GM19351 (cell line): Measurements from ENCODE around the gene GNRH2.
"Not testable (repeated sequence)": the region's sequence is repeated elsewhere in the genome, so short reads cannot be mapped to it uniquely, and the experiment has no call there.

Experiments used
- ATAC-seq: cut with Tn5 transposase; IDR thresholded peaks from one replicate; pipeline ENCODE4 v1.9.1; 2021; ENCODE audit warnings: mild to moderate bottlenecking, moderate library complexity; ENCODE audit not compliant: unreplicated experiment

Gene GNRH2

DNA sequence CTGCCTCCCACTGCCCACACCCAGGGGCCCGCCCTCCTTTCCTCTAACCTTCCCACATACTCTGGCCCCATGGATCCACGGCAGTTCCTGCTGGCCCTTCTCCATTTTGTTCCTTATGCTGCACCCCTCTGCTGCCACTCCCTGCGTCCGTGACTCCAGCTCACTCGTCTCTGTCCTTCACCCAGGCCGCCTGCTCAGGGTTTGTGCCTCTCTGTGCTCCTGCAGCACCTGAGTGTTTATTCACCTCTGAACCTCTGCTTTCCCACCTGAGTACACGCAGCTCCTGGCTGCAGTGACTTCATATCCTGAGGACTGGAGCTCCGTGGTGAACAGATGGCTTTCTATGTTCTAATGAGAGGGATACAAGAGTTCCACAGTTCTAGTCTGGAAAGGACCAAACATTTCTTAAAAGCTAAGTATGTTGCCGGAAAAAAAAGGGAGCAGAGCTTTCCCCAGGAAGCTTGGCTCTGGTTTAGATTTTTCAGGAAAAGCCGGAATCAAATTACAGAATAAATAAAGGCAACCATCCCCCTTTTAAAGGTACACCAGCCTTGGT lies 1.5 kb upstream of the GNRH2 start:
- no peak for ATAC-seq

DNA sequence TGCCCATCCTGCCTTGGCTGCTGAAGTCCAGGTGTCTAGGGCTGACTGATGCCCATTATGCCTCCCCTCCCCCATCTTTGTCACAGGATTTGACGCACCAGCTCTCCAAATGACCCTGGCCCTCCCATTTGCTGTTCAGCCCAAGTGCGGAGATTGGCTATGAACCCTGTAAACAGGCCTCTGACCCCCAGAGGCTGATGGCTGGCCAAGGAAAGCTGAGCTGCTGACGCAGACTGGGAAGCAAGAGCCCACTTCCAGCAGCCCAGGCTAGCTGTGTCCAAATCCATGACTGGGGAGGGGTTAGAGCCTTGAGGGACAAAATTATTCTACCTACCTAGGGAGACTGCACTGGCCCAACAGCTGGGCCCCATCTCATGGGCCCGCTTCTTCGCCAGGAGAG lies 797 bp upstream of the GNRH2 start:
- no peak for ATAC-seq

DNA sequence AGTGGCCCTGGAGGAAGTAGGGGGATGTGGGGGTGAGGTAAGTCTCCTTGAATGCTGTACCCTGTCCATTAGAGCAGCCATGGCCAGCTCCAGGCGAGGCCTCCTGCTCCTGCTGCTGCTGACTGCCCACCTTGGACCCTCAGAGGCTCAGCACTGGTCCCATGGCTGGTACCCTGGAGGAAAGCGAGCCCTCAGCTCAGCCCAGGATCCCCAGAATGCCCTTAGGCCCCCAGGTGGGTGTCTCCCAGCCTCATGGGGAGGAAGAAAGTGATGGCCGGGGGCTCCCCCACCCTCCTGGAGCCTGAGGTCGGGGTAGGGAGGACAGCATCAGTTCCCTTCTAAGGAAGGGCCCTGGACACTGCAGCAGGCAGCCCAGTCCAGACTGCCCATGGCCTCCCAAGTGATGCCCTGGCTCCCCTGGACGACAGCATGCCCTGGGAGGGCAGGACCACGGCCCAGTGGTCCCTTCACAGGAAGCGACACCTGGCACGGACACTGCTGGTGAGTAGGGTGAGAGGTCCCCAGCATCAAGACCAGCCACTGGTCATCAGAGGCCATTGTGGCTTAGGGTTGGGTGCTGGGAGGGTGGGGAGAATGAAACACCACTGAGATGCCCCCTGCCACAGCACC lies 1.0 kb downstream of the GNRH2 start:
- no peak for ATAC-seq

DNA sequence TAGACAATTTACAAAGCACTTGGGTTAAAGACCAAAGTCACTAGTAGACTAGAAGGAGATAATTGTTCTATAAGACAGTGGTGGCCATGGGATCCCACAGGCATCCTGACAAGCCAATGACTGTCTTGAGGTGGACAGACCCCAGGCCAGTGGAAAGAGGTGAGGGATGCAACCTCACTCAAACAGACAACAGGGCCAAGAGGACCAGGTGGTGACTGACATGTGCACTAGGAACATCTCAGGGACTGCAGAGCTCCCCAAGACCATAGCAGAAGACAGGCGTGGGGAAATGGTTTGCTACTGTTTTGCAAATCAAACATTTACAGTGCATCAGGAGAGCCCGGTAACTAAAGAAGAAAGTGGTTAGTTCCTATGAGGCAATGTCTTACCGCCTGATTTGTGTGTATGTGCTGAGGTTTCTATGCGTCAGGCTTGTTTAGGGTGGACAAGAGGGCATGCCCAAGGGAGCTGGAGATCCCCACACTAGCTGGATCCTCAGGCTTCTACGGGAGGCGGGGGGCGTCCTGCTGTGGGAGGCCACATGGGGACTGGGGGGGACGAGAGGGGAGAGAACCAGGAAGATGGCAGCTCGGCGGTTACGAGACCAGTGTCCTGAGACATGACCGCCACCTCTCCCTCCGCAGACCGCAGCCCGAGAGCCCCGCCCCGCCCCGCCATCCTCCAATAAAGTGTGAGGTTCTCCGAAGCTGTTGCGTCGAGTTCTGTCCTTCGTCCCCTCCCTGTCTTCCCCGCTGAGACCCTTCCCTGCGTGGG lies 1.8 kb downstream of the GNRH2 start:
- peak; percentile 53 for ATAC-seq

DNA sequence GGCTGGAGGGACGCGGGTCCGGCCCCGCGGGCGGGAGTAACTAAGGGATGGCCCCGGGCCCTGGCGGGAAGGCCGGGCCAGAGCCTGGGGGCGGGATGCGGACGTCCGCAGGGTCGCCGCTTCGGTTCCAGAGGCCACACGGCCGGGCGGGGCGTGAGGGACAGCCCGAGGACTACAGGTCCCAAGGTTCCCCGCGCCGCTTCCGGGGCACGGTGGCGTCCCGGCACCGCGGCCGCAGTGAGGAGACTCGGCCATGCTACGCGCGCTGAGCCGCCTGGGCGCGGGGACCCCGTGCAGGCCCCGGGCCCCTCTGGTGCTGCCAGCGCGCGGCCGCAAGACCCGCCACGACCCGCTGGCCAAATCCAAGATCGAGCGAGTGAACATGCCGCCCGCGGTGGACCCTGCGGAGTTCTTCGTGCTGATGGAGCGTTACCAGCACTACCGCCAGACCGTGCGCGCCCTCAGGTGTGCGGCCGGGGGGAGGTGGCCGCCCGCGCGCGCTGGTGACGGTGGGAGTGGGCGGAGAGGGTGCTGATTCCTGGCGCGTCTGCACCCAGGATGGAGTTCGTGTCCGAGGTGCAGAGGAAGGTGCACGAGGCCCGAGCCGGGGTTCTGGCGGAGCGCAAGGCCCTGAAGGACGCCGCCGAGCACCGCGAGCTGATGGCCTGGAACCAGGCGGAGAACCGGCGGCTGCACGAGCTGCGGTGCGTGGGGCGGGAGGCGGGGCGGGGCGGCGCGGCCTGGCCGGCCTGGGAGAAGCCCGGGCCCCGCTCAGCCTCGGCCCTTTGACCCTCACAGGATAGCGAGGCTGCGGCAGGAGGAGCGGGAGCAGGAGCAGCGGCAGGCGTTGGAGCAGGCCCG lies 2.6 kb downstream of the GNRH2 start, which contains the start of gene MRPS26:
MRPS26 (plus strand) TSS at position 237 of the 861 bp plus-strand sequence; CDS start at position 254, 17 bp downstream.
- peak; percentile 89 for ATAC-seq

DNA sequence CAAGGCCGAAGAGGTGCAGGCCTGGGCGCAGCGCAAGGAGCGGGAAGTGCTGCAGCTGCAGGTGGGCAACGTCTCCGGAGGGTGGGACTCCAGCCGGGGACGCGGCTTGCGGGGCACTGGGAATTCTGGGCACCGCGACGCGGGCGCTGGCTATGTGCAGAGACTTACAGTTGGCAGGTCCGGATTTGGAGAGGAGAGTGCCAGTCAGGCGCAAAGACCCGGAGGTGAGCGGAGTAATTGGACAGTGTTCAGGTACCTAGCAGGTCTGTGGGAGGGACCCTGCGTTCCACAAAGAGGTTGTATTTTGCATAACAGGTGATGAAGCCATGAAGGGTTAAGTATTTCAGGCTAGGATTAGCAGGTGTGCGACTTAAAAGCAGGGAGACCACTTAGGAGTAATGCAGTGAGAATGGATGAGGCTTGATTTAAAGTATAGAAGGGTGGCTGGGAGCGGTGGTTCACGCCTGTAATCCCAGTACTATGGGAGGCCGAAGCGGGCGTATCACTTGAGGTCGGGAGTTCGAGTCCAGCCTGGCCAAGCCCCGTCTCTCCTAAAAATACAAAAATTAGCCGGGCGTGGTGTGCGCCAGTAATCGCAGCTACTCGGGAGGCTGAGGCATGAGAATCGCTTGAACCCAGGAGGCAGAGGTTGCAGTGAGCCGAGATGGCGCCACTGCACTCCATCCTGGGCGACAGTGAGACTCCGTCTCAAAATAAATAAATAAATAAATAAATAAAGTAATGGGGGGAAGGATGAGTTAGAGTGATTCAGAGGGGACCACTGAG lies 3.4 kb downstream of the GNRH2 start:
- no peak for ATAC-seq

DNA sequence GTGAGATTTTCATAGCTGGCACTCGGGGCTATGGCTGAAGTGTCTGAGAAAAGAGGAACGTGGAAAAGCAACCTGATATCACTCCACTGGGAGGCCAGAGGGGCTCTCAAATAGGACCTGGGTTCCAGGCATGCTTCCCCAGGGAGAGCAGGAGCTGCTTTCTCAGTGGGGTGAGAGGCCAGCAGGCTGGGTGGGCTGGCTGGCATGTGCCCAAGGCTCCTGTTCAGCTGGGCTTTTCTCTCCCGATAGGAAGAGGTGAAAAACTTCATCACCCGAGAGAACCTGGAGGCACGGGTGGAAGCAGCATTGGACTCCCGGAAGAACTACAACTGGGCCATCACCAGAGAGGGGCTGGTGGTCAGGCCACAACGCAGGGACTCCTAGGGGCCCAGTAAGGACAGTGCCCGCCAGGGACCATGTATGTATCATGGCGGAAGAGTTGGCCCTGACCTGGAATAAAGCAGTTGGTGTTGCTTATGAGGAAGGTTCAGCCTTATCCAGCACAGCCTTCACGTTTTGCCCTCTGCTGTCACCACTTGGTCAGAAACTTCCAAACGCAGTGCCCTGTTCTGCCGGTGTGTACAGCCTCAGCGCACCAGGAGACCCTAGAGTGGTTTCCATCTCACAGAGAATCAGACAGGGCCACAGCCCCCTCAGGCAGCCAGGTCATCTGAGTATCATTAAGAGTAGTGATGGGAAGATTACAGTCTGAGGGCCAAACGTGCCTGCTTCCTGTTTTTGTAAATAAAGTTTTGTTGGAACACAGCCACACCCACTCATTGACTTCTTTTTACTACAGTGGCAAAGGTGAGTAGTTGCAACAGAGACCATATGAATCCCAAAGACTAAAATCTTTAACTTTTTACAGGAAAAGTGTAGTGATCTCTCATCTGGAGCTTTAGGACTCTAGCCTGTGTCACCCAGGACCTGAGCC lies 4.3 kb downstream of the GNRH2 start:
- ATAC-seq = no peak

DNA sequence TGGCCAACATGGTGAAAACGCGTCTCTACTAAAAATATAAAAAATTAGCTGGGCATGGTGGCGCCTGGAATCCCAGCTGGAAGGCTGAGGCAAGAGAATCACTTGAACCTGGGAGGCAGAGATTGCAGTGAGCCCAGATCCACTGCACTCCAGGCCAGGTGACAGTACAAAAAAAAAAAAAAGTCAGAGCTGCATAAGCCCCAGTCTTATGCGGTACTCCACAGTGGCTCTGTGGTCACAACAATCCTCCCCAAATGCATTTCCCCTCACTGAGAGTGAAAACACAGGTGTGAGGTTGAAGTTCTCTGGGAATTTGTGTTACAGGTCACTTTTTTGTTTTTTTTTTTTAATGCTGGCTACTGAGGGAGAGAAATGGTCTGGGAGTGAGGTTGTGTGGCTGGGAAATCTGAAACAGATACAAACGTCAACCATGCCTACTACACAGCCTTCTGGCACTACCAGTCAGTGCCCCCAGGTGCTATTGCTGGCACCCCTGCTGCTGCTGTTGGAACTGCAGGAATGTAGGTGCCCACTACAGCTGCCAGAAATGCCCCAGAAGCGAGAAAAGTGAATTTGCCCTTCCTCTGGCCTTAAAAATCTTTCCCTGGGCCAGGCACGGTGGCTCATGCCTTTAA lies 8.1 kb downstream of the GNRH2 start:
- ATAC-seq = no peak

DNA sequence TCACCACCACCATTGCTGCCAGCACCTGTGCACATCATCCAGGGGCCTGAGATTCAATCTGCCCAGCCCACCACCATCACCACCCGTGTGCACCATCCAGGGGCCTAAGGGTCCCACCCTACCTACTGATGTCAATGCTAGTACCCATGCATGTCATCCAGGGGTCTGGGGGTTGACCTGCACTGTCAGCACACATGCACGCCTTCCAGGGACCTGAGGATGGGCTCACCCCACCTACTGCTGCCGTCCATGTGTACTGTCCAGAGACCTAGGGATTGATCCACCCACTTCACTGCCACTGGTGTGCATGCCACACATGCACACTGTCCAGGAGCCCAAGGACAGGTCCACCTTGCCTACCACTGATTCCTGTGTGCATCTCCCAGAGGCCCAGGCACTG lies 16.1 kb downstream of the GNRH2 start:
- ATAC-seq = no peak

DNA sequence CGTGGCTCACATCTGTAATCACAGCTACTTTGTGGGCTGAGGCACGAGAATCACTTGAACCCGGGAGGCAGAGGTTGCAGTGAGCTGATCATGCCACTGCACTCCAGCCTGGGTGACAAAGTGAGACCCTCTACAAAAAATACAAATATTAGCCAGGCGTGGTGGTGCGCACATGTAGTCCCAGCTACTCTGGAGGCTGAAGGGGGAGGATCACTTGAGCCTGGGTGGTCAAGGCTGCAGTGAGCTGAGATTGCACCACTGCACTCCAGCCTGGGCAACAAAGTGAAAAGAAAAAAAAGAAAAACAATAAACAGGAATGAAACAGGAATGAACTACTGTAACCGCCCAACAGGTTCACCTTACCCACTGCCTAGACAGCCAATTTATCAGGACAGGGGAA lies 20.7 kb downstream of the GNRH2 start:
- not testable (repeated sequence) for ATAC-seq

DNA sequence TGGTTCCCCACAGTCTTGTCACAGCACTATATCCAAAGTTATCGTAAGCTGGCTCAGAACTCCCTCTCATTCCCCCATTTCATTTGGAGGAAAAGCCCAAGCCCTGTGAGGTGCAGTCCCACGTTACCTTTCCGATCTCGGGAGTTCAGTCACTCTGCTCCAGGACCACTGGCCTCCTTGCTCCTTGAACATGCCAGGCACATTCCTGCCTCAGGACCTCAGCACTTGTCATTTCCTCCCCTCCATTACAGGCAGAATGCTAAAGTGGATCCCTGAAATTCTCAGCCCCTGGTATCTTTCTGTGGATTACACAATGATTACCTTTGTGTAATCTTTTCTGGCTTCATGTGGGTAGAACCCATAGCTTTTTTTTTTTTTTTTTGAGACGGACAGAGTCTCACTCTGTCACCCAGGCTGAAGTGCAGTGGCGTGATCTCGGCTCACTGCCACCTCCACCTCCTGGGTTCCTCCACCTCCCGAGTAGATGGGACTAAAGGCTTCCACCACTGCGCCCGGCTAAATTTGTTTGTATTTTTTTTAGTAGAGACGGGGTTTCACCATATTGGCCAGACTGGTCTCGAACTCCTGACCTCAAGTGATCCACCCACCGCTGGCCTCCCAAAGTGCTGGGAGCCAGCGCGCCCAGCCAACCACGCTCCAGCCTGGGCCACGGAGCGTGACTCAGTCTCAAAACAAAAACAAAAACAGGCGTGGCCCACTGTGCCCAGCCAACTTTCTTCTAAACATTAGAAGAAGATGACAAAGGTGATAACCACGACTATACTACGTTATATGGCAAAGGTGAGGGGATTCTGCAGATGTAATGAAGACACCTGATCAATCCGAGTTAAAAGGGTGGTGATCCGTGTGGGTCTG lies 24.0 kb downstream of the GNRH2 start:
- ATAC-seq = no peak

DNA sequence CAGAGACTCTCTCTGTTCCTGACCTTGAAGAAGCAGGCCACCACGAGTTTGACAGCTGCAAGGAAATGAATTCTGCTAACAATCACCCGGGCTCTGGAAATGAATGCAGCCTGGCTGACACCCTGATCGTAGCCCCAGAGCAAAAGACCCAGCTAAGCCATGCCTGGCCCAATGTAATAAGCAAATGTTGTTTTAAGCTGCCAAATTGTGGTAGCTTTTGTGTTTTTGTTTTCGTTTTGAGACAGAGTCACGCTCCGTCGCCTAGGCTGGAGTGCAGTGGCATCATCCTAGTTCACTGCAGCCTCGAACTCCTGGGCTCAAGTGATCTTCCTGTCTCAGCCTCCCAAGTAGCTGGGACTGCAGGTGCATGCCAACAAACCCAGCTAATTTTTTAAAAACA lies 24.7 kb downstream of the GNRH2 start:
- ATAC-seq = no peak

DNA sequence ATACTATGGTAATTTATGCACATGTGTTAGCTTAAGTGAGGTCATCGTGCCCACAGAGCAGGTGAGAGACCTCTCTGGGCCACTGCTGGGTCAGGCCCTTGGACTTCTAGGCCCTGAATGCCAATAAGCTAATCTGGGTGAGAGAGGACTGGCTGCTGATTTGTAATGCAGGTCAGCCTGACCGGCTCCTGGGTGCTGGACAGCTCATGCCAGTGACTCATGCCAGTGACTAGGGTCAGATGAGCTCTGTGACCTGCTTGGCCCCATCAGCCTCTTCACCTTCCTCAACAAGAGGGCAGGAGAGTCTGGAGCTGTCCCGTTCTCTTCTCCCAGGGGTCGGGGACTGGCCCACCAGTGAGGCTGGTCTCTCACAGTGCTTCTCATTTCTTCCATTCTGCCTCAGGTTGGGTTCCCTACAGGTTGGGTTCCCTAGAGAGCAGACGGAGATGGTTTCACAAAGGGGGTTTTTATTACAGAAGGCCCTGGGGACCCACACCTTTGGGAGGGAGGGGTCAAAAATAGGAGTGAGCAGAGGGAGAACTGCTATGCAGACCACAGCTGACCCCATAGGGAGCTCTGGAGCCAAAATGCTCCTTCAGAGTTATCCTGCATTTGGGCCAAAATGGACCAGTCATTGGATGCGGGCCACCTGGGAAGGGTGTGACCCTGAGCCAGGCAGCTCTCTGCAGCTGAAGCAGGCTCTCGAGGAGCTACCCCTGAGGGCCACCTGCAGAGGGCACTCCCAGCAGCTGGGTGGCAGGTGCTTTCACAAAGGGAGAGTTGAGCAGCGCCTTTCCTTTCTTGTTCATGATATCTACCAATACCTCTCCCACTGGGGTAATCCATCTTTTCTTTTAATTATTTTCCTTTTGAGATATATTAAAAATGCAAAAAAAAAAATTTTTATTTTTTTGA lies 25.8 kb downstream of the GNRH2 start:
- ATAC-seq = no peak

DNA sequence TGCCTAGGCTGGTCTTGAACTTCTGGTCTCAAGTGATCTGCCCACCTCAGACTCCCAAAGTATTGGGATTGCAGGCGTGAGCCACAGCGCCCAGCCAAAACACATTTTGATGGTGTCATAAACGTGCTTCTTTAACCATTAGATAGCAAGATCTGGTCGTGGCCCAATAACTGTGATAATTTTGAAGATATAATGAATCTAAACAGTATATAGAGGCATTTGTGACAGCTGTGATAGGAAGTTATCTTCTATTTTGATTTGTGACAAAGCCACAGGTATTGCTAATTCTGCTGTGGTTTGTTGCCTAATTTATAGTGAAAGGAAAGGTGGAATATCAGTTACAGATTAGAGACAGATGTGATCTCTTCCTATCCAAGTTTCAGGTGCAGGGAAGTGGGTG lies 27.3 kb downstream of the GNRH2 start:
- ATAC-seq = no peak

DNA sequence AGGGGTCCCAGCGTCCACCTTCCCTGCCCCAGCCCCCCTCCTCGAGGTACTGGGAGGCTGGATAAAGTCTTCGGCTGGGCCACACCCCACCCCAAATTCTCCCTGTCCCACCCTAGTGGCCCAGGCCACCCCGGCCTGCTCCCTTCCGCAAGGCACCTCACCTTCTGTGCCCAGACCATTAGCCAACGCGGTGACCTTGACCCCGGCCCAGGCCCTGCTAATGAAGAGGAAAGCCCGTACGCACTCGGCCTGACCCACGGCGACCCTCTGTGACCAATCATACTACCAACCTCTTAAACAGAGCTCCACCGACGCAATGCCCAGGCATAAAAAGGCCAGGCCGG lies 27.8 kb downstream of the GNRH2 start:
- ATAC-seq = no peak

DNA sequence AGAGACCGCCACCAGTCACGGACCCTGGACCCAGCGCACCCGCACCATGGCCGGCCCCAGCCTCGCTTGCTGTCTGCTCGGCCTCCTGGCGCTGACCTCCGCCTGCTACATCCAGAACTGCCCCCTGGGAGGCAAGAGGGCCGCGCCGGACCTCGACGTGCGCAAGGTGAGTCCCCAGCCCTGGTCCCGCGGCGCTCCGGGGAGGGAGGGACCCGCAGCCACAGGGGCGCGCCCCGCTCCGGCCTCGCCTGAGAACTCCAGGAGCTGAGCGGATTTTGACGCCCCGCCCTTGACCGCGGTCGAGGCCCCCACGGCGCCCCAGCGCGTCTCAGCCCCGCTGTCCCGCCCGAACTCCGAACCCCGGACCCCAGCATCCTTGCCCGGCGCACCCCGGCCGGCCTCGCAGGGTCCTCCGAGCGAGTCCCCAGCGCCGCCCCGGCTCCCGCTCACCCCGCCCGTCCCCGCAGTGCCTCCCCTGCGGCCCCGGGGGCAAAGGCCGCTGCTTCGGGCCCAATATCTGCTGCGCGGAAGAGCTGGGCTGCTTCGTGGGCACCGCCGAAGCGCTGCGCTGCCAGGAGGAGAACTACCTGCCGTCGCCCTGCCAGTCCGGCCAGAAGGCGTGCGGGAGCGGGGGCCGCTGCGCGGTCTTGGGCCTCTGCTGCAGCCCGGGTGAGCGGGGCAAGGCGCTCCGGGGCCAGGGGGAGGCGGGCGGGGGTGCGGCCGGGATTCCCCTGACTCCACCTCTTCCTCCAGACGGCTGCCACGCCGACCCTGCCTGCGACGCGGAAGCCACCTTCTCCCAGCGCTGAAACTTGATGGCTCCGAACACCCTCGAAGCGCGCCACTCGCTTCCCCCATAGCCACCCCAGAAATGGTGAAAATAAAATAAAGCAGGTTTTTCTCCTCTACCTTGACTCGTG lies 28.4 kb downstream of the GNRH2 start, which contains the start of gene OXT:
OXT (plus strand) TSS at position 11 of the 920 bp plus-strand sequence; CDS start at position 47, 36 bp downstream.
- no peak for ATAC-seq
